GM12878 (cell line): ENCODE data around the gene TRIM72. TPM values are rescaled to one million over a fixed set of nuclear protein-coding genes. Genes with fewer than 3 reads are reported as not detected.
A peak's percentile ranks its signal among the peaks of the same experiment; 100 is the strongest.

ENCODE experiments used
- BCL11A ChIP-seq: IDR thresholded peaks from 2 replicates; pipeline ENCODE4 v1.6.1; 2011; ENCODE audit warnings: low read depth, low read length
- BHLHE40 ChIP-seq, 2 experiments: fragments of 450-650 bp in 1 of 2; IDR thresholded peaks; 2 replicates each; pipeline ENCODE4 v1.6.1; 2011 to 2017; ENCODE audit warnings: low read depth in 2 of 2, borderline replicate concordance in 1 of 2, improper control_type of control experiment in 1 of 2, low read length in 1 of 2, mild to moderate bottlenecking in 1 of 2
- CBX5 ChIP-seq: sonication (generic); IDR thresholded peaks from 2 replicates; pipeline ENCODE4 v1.6.1; 2016; ENCODE audit warnings: low read depth, moderate library complexity, mild to moderate bottlenecking, inconsistent platforms
- DPF2 ChIP-seq: fragments of 450-650 bp; IDR thresholded peaks from 2 replicates; pipeline ENCODE4 v1.6.1; 2017; ENCODE audit warnings: mild to moderate bottlenecking
- GABPA ChIP-seq: IDR thresholded peaks from 2 replicates; pipeline ENCODE4 v1.6.1; 2014; ENCODE audit warnings: antibody characterized with exemption, low read depth, mild to moderate bottlenecking, inconsistent platforms
- IKZF1 ChIP-seq: fragments of 450-650 bp; conservative IDR thresholded peaks from 2 replicates; pipeline ENCODE4 v1.6.1; 2017; ENCODE audit warnings: antibody characterized with exemption, mild to moderate bottlenecking
- JUNB ChIP-seq: IDR thresholded peaks from 2 replicates; pipeline ENCODE4 v1.6.1; 2016; ENCODE audit warnings: antibody characterized with exemption, mild to moderate bottlenecking
- MTA2 ChIP-seq: fragments of 450-650 bp; IDR thresholded peaks from 2 replicates; pipeline ENCODE4 v1.6.1; 2016; ENCODE audit warnings: low read depth, mild to moderate bottlenecking, moderate library complexity
- NFIC ChIP-seq: IDR thresholded peaks from 2 replicates; pipeline ENCODE4 v1.6.1; 2012; ENCODE audit warnings: low read depth, mild to moderate bottlenecking, inconsistent platforms, low read length, moderate library complexity
- NFXL1 ChIP-seq: fragments of 450-650 bp; IDR thresholded peaks from 2 replicates; pipeline ENCODE4 v1.6.1; 2017; ENCODE audit warnings: antibody characterized with exemption, mild to moderate bottlenecking, borderline replicate concordance
- PAX5 ChIP-seq: IDR thresholded peaks from 2 replicates; pipeline ENCODE4 v1.6.1; 2011; ENCODE audit warnings: low read depth, low read length, borderline replicate concordance
- PAX8 ChIP-seq: fragments of 450-650 bp; IDR thresholded peaks from 2 replicates; pipeline ENCODE4 v1.6.1; 2017; ENCODE audit warnings: mild to moderate bottlenecking, moderate library complexity
- SREBF2 ChIP-seq: IDR thresholded peaks from 2 replicates; pipeline ENCODE4 v1.6.1; 2012; ENCODE audit warnings: mild to moderate bottlenecking, low read length
- STAT3 ChIP-seq: IDR thresholded peaks from 2 replicates; pipeline ENCODE4 v1.6.1; 2011; ENCODE audit warnings: low read depth, low read length, improper control_type of control experiment
- TCF3 ChIP-seq: IDR thresholded peaks from 2 replicates; pipeline ENCODE4 v1.6.1; 2012; ENCODE audit warnings: low read depth, mild to moderate bottlenecking, low read length, borderline replicate concordance; ENCODE audit not compliant: insufficient read depth
- ZSCAN29 ChIP-seq: fragments of 450-650 bp; IDR thresholded peaks from 2 replicates; pipeline ENCODE4 v1.6.1; 2017; ENCODE audit warnings: mild to moderate bottlenecking, moderate library complexity
- polyA plus RNA-seq, 11 experiments: library from polyadenylated mRNA; depleted of rRNA in 4 of 11; unstranded in 6 of 11; stranded (reverse) in 5 of 11; fragments of >200 nt; fragmentation: Nextera tagmentation in 4 of 11; fragmentation: Illumina TruSeq in 1 of 11; extraction: Ambion mirVana in 4 of 11; extraction: Trizol in 1 of 11; gene quantifications; 1 replicate in 1 of 11; 2 replicates in 10 of 11; pipeline versions ENCODE4 v1.2.1 to v1.2.3, GENCODE V29; 2011 to 2016; ENCODE audit warnings: inconsistent platforms in 2 of 11, missing spikeins in 2 of 11, low read depth in 1 of 11
- total RNA-seq, 4 experiments: library from RNA; depleted of rRNA in 3 of 4; stranded (reverse); fragments of >200 nt in 3 of 4; fragmentation: Illumina TruSeq in 1 of 4; extraction: Trizol in 1 of 4; gene quantifications; 2 replicates each; pipeline versions ENCODE4 v1.2.1 to v1.2.3, GENCODE V29; 2013 to 2021
- TF ChIP-seq, protein P1 (sequence below): fragments of 450-650 bp; IDR thresholded peaks from 2 replicates; pipeline ENCODE4 v1.6.1; 2017; ENCODE audit warnings: mild to moderate bottlenecking, low read depth, inconsistent platforms; ENCODE audit not compliant: poor library complexity, severe bottlenecking
- TF ChIP-seq, protein P2 (sequence below): fragments of 450-650 bp; IDR thresholded peaks from 2 replicates; pipeline ENCODE4 v1.6.1; 2018; ENCODE audit warnings: mild to moderate bottlenecking, low read depth, moderate library complexity; ENCODE audit not compliant: partially characterized antibody
- TF ChIP-seq, protein P3 (sequence below): IDR thresholded peaks from 2 replicates; pipeline ENCODE4 v1.6.1; 2012; ENCODE audit warnings: low read depth, low read length, improper control_type of control experiment
- TF ChIP-seq, protein P4 (sequence below): fragments of 450-650 bp; IDR thresholded peaks from 2 replicates; pipeline ENCODE4 v1.6.1; 2017; ENCODE audit warnings: antibody characterized with exemption, mild to moderate bottlenecking, moderate library complexity

The TRIM72 gene
- total and polyA plus RNA-seq, 10 of the 15 experiments (the other 5 are each of a cell fraction or from before 2014, with no cell fraction given) = 0.03 to 1.2 (median 0.23) TPM; not detected in 1

DNA sequence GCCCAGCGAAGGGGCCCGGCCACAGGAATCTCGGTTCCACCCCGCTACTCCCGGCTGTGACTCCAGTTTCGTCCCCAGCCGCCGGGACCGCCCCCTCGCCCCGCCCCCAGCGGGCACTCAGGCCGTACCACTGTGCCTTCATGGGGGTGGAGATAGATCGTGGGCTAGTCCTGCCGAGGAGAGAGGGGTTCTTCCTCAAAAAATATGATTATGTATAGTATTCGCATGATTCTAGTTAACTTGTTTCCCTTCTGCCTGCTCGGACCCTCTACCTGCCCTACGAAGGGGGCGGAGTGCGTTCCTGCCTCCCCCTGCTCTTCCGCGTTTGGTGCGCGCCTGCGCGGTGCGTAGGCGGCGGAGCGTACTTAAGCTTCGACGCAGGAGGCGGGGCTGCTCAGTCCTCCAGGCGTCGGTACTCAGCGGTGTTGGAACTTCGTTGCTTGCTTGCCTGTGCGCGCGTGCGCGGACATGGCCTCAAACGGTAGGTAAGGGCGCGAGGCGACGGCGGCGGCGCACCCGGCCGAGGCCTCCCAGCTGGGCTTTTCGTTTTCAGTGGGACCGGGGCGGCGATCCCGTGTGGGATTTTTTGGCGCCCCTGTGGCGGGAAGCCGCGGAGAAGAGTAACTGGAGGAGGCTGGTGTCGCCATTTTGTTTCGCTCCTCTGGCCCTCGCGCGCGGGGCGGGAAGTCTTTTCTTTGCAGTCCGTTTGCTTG, 34.0 kb upstream of the TRIM72 start, which contains the start of gene FUS (continued):
- TF ChIP-seq, protein P1, sequence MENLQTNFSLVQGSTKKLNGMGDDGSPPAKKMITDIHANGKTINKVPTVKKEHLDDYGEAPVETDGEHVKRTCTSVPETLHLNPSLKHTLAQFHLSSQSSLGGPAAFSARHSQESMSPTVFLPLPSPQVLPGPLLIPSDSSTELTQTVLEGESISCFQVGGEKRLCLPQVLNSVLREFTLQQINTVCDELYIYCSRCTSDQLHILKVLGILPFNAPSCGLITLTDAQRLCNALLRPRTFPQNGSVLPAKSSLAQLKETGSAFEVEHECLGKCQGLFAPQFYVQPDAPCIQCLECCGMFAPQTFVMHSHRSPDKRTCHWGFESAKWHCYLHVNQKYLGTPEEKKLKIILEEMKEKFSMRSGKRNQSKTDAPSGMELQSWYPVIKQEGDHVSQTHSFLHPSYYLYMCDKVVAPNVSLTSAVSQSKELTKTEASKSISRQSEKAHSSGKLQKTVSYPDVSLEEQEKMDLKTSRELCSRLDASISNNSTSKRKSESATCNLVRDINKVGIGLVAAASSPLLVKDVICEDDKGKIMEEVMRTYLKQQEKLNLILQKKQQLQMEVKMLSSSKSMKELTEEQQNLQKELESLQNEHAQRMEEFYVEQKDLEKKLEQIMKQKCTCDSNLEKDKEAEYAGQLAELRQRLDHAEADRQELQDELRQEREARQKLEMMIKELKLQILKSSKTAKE = peak; percentile 98
- TF ChIP-seq SREBF2 (no peak), CBX5 (peak; percentile 73), BHLHE40 (IDR thresholded peaks at IDR 0.05; ENCODE audit: borderline replicate concordance in 1 of 2, low read depth in 2 of 2, low read length in 1 of 2) (peak; percentile 99), PAX5 (peak; percentile 98), NFXL1 (no peak), STAT3 (no peak), IKZF1 (peak; percentile 45), DPF2 (peak; percentile 26; the same call in 1 of the 2 replicates), ZSCAN29 (peak; percentile 72; the same call in 1 of the 2 replicates), NFIC (no peak; the same call in 1 of the 2 replicates), MTA2 (peak; percentile 66; the same call in 1 of the 2 replicates), PAX8 (no peak), JUNB (no peak), BCL11A (peak; percentile 82), GABPA (no peak), TCF3 (peak; percentile 98)
- TF ChIP-seq, protein P2, sequence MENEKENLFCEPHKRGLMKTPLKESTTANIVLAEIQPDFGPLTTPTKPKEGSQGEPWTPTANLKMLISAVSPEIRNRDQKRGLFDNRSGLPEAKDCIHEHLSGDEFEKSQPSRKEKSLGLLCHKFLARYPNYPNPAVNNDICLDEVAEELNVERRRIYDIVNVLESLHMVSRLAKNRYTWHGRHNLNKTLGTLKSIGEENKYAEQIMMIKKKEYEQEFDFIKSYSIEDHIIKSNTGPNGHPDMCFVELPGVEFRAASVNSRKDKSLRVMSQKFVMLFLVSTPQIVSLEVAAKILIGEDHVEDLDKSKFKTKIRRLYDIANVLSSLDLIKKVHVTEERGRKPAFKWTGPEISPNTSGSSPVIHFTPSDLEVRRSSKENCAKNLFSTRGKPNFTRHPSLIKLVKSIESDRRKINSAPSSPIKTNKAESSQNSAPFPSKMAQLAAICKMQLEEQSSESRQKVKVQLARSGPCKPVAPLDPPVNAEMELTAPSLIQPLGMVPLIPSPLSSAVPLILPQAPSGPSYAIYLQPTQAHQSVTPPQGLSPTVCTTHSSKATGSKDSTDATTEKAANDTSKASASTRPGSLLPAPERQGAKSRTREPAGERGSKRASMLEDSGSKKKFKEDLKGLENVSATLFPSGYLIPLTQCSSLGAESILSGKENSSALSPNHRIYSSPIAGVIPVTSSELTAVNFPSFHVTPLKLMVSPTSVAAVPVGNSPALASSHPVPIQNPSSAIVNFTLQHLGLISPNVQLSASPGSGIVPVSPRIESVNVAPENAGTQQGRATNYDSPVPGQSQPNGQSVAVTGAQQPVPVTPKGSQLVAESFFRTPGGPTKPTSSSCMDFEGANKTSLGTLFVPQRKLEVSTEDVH = peak; percentile 46
- TF ChIP-seq, protein P3, sequence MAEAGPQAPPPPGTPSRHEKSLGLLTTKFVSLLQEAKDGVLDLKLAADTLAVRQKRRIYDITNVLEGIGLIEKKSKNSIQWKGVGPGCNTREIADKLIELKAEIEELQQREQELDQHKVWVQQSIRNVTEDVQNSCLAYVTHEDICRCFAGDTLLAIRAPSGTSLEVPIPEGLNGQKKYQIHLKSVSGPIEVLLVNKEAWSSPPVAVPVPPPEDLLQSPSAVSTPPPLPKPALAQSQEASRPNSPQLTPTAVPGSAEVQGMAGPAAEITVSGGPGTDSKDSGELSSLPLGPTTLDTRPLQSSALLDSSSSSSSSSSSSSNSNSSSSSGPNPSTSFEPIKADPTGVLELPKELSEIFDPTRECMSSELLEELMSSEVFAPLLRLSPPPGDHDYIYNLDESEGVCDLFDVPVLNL = 0 out of 2 replicates have a peak, but pooled peaks have one; percentile 10
- TF ChIP-seq, protein P4, sequence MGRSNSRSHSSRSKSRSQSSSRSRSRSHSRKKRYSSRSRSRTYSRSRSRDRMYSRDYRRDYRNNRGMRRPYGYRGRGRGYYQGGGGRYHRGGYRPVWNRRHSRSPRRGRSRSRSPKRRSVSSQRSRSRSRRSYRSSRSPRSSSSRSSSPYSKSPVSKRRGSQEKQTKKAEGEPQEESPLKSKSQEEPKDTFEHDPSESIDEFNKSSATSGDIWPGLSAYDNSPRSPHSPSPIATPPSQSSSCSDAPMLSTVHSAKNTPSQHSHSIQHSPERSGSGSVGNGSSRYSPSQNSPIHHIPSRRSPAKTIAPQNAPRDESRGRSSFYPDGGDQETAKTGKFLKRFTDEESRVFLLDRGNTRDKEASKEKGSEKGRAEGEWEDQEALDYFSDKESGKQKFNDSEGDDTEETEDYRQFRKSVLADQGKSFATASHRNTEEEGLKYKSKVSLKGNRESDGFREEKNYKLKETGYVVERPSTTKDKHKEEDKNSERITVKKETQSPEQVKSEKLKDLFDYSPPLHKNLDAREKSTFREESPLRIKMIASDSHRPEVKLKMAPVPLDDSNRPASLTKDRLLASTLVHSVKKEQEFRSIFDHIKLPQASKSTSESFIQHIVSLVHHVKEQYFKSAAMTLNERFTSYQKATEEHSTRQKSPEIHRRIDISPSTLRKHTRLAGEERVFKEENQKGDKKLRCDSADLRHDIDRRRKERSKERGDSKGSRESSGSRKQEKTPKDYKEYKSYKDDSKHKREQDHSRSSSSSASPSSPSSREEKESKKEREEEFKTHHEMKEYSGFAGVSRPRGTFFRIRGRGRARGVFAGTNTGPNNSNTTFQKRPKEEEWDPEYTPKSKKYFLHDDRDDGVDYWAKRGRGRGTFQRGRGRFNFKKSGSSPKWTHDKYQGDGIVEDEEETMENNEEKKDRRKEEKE = peak; percentile 99
